Loucy (cell line): ENCODE data around the gene RGS3.

Experiments
- EZH2phosphoT487 ChIP-seq: fragments of 200-600 bp; IDR thresholded peaks from 2 replicates; pipeline ENCODE4 v1.6.1; 2018; ENCODE audit warnings: antibody characterized with exemption, mild to moderate bottlenecking, moderate library complexity, borderline replicate concordance
- TF ChIP-seq, protein P1 (sequence below): fragments of 200-600 bp; sonication (generic); conservative IDR thresholded peaks from 2 replicates; pipeline ENCODE4 v1.5.1; 2014; ENCODE audit warnings: mild to moderate bottlenecking, antibody characterized with exemption, low read length

DNA sequence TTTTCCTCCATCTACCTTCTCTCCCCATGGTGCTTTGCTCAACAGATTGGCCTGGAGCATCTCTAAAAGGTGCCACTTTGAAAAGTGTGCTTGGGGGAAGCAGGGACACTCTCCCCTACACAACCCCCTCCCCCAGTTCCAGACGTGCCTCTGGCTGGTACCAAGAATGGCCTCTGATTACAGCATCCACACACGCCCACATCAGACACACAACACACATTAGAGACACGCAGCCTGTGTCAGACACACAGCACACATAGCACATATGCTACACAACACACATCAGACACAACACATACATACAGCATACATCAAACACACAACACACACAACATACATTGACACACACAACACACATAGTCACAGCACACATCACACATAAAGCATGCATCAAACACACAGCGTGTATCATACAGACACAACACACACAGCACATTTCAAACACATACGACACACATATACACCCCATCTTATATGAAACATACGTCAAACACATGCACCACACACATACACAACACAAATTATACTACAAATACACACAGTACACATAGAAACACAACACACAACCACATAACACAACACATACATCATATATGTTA lies 150.4 kb downstream of the RGS3 start:
- TF ChIP-seq, protein P1, sequence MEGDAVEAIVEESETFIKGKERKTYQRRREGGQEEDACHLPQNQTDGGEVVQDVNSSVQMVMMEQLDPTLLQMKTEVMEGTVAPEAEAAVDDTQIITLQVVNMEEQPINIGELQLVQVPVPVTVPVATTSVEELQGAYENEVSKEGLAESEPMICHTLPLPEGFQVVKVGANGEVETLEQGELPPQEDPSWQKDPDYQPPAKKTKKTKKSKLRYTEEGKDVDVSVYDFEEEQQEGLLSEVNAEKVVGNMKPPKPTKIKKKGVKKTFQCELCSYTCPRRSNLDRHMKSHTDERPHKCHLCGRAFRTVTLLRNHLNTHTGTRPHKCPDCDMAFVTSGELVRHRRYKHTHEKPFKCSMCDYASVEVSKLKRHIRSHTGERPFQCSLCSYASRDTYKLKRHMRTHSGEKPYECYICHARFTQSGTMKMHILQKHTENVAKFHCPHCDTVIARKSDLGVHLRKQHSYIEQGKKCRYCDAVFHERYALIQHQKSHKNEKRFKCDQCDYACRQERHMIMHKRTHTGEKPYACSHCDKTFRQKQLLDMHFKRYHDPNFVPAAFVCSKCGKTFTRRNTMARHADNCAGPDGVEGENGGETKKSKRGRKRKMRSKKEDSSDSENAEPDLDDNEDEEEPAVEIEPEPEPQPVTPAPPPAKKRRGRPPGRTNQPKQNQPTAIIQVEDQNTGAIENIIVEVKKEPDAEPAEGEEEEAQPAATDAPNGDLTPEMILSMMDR: no peak
- no peak for TF ChIP-seq EZH2phosphoT487
